Measurements from ENCODE around the gene GLYR1. TPM values are rescaled to one million over a fixed set of nuclear protein-coding genes. Genes with fewer than 3 reads are reported as not detected.

Gene GLYR1
- polyA plus RNA-seq, 2 of the 4 experiments (the other 2 are of a cell fraction) = 37.1 to 55.1 TPM

GRCh38 chr16:4775005-4775404, 72.1 kb downstream of the GLYR1 start:
- no peaks in the 10 kb centered on the region for H3K4me1 ChIP-seq
- no peak for FAIRE-seq
- H3K4me2 ChIP-seq = no peak overlapping the region
- POLR2A ChIA-PET = no interaction called here
- DNase-seq (ENCODE audit: low read depth in 1 of 2, low spot score in 1 of 2) = no peak
- CTCF ChIA-PET = interaction anchor here (1.0 to 1.6 kb wide), 2 partner anchors 13 to 181 kb away, joined by 3 to 4 read pairs; partner anchors contain the start of gene SEPTIN12
- no peak for TF ChIP-seq HMGXB4 (CRISPR knock-in tag; IDR thresholded peaks at IDR 0.05; ENCODE audit: borderline replicate concordance)
- TF ChIP-seq TP53 (CRISPR knock-in tag; IDR thresholded peaks at IDR 0.05) = no peak
- no peak for TF ChIP-seq CHD4 (IDR thresholded peaks at IDR 0.05; ENCODE audit: borderline replicate concordance)
- TF ChIP-seq RAD21 (conservative IDR thresholded peaks at IDR 0.05 in 1 of 2, IDR thresholded peaks at IDR 0.05 in 1 of 2) = no peak
- TF ChIP-seq FOSL2 (IDR thresholded peaks at IDR 0.05) = no peak
- no peak for TF ChIP-seq FOSL2 (CRISPR knock-in tag; IDR thresholded peaks at IDR 0.05)
- TF ChIP-seq MAFK (IDR thresholded peaks at IDR 0.05; ENCODE audit: partially characterized antibody) = no peak
- TF ChIP-seq POLR2A (IDR thresholded peaks at IDR 0.05; ENCODE audit: low read length) = no peak
- TF ChIP-seq FOXS1 (CRISPR knock-in tag; IDR thresholded peaks at IDR 0.05) = no peak
- no peak for TF ChIP-seq RFX5 (IDR thresholded peaks at IDR 0.05)
- no peak for TF ChIP-seq ZSCAN20 (CRISPR knock-in tag; IDR thresholded peaks at IDR 0.05)
- no peak for TF ChIP-seq POLR2AphosphoS2 (conservative IDR thresholded peaks at IDR 0.05; ENCODE audit: low read length)
- WGBS (ENCODE audit: missing lambda C conversion rate) = 82% methylated on average over 5 of the region's 13 CpGs
- no peak overlapping the region for H3K4me3 ChIP-seq
- no peak overlapping the region for H3K27ac ChIP-seq
- 0 out of 6 replicates have a peak, but pooled peaks of 1 of the 2 experiments have one; percentile 34 for ATAC-seq
- no peaks in the 10 kb centered on the region for H3K9me3 ChIP-seq

- Histone ChIP-seq H3K9me3 (no peaks in the 10 kb centered on the region), H3K27ac (no peak overlapping the region), H3K4me3 (no peak overlapping the region), H3K4me1 (peaks cover 9% of the 10 kb centered on the region; the same call in 2 of the 3 replicates), H3K4me2 (no peak overlapping the region)
- CTCF ChIA-PET = interaction anchor here (0.6 to 1.3 kb wide), 4 partner anchors 24 to 184 kb away, joined by 3 to 4 read pairs (median 3); partner anchors contain the start of genes ANKS3 and DNAAF8
- ATAC-seq (no peak), FAIRE-seq (no peak), DNase-seq (ENCODE audit: low read depth in 1 of 2, low spot score in 1 of 2) (no peak)
- POLR2A ChIA-PET = no interaction called here
- TF ChIP-seq EHMT2 (IDR thresholded peaks at IDR 0.05; ENCODE audit: low read depth) = no peak
- TF ChIP-seq MYC (IDR thresholded peaks at IDR 0.05; ENCODE audit: borderline replicate concordance, low read length) = no peak
- no peak for TF ChIP-seq PHF8 (IDR thresholded peaks at IDR 0.05; ENCODE audit: borderline replicate concordance, low read depth)
- no peak for TF ChIP-seq BCL3 (IDR thresholded peaks at IDR 0.05)
- no peak for TF ChIP-seq MAZ (IDR thresholded peaks at IDR 0.05; ENCODE audit: borderline replicate concordance, low read depth, low read length)
- TF ChIP-seq TFCP2L1 (CRISPR knock-in tag; IDR thresholded peaks at IDR 0.05) = no peak
- TF ChIP-seq E2F6 (IDR thresholded peaks at IDR 0.05; ENCODE audit: borderline replicate concordance, low read depth) = no peak
- WGBS (ENCODE audit: missing lambda C conversion rate) = 71% methylated on average over 5 of the region's 5 CpGs
Observed at GRCh38 chr16:4772351-4772750, 74.7 kb downstream of the GLYR1 start.

GRCh38 chr16:4771646-4772045, 75.4 kb downstream of the GLYR1 start:
- peaks cover 9% of the 10 kb centered on the region; the same call in 2 of the 3 replicates for H3K4me1 ChIP-seq
- no peak for DNase-seq (ENCODE audit: low read depth in 1 of 2, low spot score in 1 of 2)
- no peak for FAIRE-seq
- ChIA-PET POLR2A (no interaction called here), CTCF (interaction anchor here (0.7 to 1.3 kb wide), 4 partner anchors 10 to 185 kb away, joined by 3 to 4 read pairs (median 3); no protein-coding TSS in a partner anchor)
- TF ChIP-seq HOXB5 (CRISPR knock-in tag; IDR thresholded peaks at IDR 0.05) = no peak
- no peak for TF ChIP-seq USF2 (IDR thresholded peaks at IDR 0.05)
- no peak for TF ChIP-seq MAZ (IDR thresholded peaks at IDR 0.05; ENCODE audit: borderline replicate concordance, low read depth, low read length)
- no peaks in the 10 kb centered on the region for H3K9me3 ChIP-seq
- H3K4me2 ChIP-seq = no peak overlapping the region
- WGBS (ENCODE audit: missing lambda C conversion rate) = 64% methylated on average over 3 of the region's 3 CpGs
- no peak overlapping the region for H3K4me3 ChIP-seq
- no peak for ATAC-seq
- H3K27ac ChIP-seq = no peak overlapping the region

Data from A549 (cell line).